ENCODE results near the gene SYT11. TPM values are rescaled to one million over a fixed set of nuclear protein-coding genes. Genes with fewer than 3 reads are reported as not detected.
A peak's percentile ranks its signal among the peaks of the same experiment; 100 is the strongest.

Gene SYT11
- polyA plus RNA-seq, 2 of the 4 experiments (the other 2 are of a cell fraction), result 2.5 to 2.8 TPM

DNA sequence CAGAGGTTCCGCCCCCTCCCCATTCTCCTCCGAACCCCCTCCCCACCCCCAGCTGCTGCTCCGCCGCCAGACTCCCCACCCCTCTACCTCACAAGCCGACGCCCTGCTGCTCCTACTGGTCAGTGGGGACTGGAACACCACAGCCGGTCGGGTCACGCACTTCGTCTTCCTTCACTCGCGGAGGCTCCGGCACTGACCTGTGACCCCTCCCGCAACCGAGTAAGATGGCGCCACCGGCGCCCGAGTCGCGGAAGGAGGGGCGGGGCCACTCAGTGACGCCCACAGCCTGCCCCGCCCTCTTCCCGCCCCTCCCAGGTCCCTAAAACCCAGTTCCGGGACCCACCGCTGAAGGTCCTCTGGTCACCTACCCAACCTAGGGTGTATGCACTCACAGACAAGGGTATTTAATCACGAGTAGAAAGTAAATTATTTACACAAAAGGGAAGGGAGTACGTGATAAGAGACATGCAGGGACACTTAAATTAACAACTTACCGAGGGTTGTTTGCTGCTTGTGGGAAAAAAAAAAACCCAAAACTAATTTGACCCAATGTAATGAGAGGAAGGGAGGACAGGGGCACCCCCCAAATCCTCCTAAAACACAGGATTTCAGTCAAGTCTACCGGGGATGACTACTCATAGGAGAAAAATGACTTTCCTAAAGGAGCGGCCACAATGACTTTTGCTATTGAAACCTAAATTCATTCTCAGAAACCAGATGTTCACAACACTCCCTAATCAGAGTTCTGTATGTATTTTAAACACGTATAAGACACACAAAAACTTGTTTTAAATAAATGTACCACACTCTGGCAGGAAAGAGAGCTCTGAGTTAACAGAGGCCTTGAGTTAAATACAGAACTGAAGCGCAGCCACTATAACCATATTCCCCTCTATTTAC is 52.0 kb downstream of the SYT11 start, which contains the start of gene RIT1:
Gene RIT1 (minus strand): TSS at position 194 of the 900 bp plus-strand sequence. CDS start 588 bp downstream, outside the sequence.
- Histone ChIP-seq H3K27ac (peak within 1 kb of the TSS; percentile 84 to 96), H3K4me2 (peak within 1 kb of the TSS; percentile 80), H3K9me3 (no peaks in the 10 kb centered on the region), H3K4me3 (peak within 1 kb of the TSS; percentile 67), H3K4me1 (peaks cover 20% of the 10 kb centered on the region)
- no peak for FAIRE-seq
- ATAC-seq, result peak; percentile 94 to 96
- WGBS (ENCODE audit: missing lambda C conversion rate), result 10% methylated on average over 18 of the region's 34 CpGs
- DNase-seq (ENCODE audit: low read depth in 1 of 2, low spot score in 1 of 2), result peak; percentile 84 to 86
- POLR2A ChIA-PET, result interaction anchor here (1.0 kb wide), 1 partner anchor 29 kb away, joined by 3 read pairs; no protein-coding TSS in a partner anchor
- TF ChIP-seq PHF8 (IDR thresholded peaks at IDR 0.05; ENCODE audit: borderline replicate concordance, low read depth), result 0 out of 2 replicates have a peak, but pooled peaks have one; percentile 8
- TF ChIP-seq MYC (IDR thresholded peaks at IDR 0.05; ENCODE audit: borderline replicate concordance, low read length), result no peak
- TF ChIP-seq HOXA7 (CRISPR knock-in tag; IDR thresholded peaks at IDR 0.05), result peak; percentile 61; the same call in 1 of the 2 replicates
- TF ChIP-seq POLR2AphosphoS2 (conservative IDR thresholded peaks at IDR 0.05; ENCODE audit: low read length), result peak; percentile 55
- 0 out of 2 replicates have a peak, but pooled peaks have one; percentile 63 for TF ChIP-seq FOSB (CRISPR knock-in tag; IDR thresholded peaks at IDR 0.05)
- TF ChIP-seq, protein P1, sequence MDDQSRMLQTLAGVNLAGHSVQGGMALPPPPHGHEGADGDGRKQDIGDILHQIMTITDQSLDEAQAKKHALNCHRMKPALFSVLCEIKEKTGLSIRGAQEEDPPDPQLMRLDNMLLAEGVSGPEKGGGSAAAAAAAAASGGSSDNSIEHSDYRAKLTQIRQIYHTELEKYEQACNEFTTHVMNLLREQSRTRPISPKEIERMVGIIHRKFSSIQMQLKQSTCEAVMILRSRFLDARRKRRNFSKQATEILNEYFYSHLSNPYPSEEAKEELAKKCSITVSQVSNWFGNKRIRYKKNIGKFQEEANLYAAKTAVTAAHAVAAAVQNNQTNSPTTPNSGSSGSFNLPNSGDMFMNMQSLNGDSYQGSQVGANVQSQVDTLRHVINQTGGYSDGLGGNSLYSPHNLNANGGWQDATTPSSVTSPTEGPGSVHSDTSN (IDR thresholded peaks at IDR 0.05), result peak; percentile 74
- peak; percentile 55 for TF ChIP-seq POLR2A (IDR thresholded peaks at IDR 0.05; ENCODE audit: low read length)
- no peak for TF ChIP-seq TP53 (CRISPR knock-in tag; IDR thresholded peaks at IDR 0.05)
- TF ChIP-seq, protein P2, sequence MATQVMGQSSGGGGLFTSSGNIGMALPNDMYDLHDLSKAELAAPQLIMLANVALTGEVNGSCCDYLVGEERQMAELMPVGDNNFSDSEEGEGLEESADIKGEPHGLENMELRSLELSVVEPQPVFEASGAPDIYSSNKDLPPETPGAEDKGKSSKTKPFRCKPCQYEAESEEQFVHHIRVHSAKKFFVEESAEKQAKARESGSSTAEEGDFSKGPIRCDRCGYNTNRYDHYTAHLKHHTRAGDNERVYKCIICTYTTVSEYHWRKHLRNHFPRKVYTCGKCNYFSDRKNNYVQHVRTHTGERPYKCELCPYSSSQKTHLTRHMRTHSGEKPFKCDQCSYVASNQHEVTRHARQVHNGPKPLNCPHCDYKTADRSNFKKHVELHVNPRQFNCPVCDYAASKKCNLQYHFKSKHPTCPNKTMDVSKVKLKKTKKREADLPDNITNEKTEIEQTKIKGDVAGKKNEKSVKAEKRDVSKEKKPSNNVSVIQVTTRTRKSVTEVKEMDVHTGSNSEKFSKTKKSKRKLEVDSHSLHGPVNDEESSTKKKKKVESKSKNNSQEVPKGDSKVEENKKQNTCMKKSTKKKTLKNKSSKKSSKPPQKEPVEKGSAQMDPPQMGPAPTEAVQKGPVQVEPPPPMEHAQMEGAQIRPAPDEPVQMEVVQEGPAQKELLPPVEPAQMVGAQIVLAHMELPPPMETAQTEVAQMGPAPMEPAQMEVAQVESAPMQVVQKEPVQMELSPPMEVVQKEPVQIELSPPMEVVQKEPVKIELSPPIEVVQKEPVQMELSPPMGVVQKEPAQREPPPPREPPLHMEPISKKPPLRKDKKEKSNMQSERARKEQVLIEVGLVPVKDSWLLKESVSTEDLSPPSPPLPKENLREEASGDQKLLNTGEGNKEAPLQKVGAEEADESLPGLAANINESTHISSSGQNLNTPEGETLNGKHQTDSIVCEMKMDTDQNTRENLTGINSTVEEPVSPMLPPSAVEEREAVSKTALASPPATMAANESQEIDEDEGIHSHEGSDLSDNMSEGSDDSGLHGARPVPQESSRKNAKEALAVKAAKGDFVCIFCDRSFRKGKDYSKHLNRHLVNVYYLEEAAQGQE (IDR thresholded peaks at IDR 0.05), result no peak
- TF ChIP-seq JUN (IDR thresholded peaks at IDR 0.05), result peak; percentile 3 to 80; a peak in 4 of 5 replicates
- TF ChIP-seq EHF (CRISPR knock-in tag; IDR thresholded peaks at IDR 0.05), result no peak
- 0 out of 2 replicates have a peak, but pooled peaks have one; percentile 29 for TF ChIP-seq TFCP2L1 (CRISPR knock-in tag; IDR thresholded peaks at IDR 0.05)
- CTCF ChIA-PET, result interaction anchor here (0.8 to 1.5 kb wide), 3 partner anchors 16 to 27 kb away, joined by 3 to 4 read pairs (median 3); no protein-coding TSS in a partner anchor

DNA sequence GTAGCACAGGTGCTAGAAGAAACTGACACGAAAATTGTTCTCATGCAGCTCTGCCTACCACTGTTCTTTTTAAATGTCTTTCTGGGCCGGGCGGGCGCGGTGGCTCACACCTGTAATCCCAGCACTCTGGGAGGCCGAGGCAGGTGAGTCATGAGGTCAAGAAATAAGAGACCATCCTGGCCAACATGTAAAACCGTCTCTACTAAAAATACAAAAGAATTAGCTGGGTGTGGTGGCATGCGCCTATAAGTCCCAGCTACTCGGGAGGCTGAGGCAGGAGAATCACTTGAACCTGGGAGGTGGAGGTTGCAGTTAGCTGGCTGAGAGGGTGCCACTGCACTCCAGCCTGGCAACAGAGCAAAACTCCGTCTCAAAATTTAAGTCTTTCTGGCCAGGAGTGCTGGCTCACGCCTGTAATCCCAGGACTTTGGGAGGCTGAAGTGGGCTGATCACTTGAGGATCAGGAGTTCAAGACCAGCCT is 52.7 kb downstream of the SYT11 start:
- FAIRE-seq (no peak), DNase-seq (ENCODE audit: low read depth in 1 of 2, low spot score in 1 of 2) (no peak), ATAC-seq (no peak)
- WGBS (ENCODE audit: missing lambda C conversion rate), result 76% methylated on average over 11 of the region's 11 CpGs
- Histone ChIP-seq H3K4me2 (peak overlapping the region; percentile 80), H3K9me3 (no peaks in the 10 kb centered on the region), H3K4me3 (no peak overlapping the region; the same call in 2 of the 3 replicates), H3K27ac (no peak overlapping the region; a peak in 1 of 6 replicates), H3K4me1 (peaks cover 20% of the 10 kb centered on the region)
- ChIA-PET POLR2A (no interaction called here), CTCF (interaction anchor here (0.8 to 1.5 kb wide), 3 partner anchors 17 to 26 kb away, joined by 3 to 4 read pairs (median 3); no protein-coding TSS in a partner anchor)
- TF ChIP-seq FOSL2 (IDR thresholded peaks at IDR 0.05) (no peak), FOSL2 (CRISPR knock-in tag; IDR thresholded peaks at IDR 0.05) (0 out of 2 replicates have a peak, but pooled peaks have one; percentile 16), CHD2 (IDR thresholded peaks at IDR 0.05; ENCODE audit: low read length, partially characterized antibody) (no peak)

Measured in A549 (cell line).